Caco-2 (cell line): ENCODE data around the gene CEP131. TPM values are rescaled to one million over a fixed set of nuclear protein-coding genes. Genes with fewer than 3 reads are reported as not detected.

Source experiments
- BruUV-seq: library from RNA; stranded (reverse); fragments of 400-500 nt; replicated peaks from 2 replicates; lab custom pipeline; 2021; lab: Mats Ljungman, UMichigan
- CTCF ChIA-PET: fragments of 300-600 bp; sonication (Branson Sonifier 250); formaldehyde crosslinking; loops from one replicate; lab custom pipeline; 2022; ENCODE audit warnings: antibody characterized with exemption; lab: Charles Lee
- POLR2A ChIA-PET: fragments of 300-600 bp; sonication (Branson Sonifier 250); formaldehyde crosslinking; loops from one replicate; lab custom pipeline; 2022; ENCODE audit warnings: antibody characterized with exemption; lab: Charles Lee
- DNase-seq, 2 experiments: peaks; one replicate each; pipeline versions ENCODE4 v3.0.0 to v3.0.0-alpha.2; 2020 to 2022
- H3K27me3 ChIP-seq: replicated peaks from 2 replicates; pipeline ENCODE4 v1.6.0; 2011; ENCODE audit warnings: low read length; ENCODE audit not compliant: control insufficient read depth, insufficient read depth
- H3K36me3 ChIP-seq: 2 replicates; pipeline ENCODE4 v1.5.1; 2011; ENCODE audit warnings: low read length; ENCODE audit not compliant: control insufficient read depth, insufficient read depth
- H3K4me1 ChIP-seq: fragments of 250-450 bp; sonication (Bioruptor Pico); 2 replicates; pipeline ENCODE4 v1.5.1; 2020; ENCODE audit warnings: mild to moderate bottlenecking
- H3K4me3 ChIP-seq: 2 replicates; pipeline ENCODE4 v1.5.1; 2011; ENCODE audit warnings: low read depth, mild to moderate bottlenecking, control low read depth, low read length
- H3K9me3 ChIP-seq: fragments of 250-450 bp; sonication (Bioruptor Pico); 2 replicates; pipeline ENCODE4 v1.5.1; 2020; ENCODE audit warnings: mild to moderate bottlenecking, moderate library complexity
- H3K27ac Mint-ChIP-seq: one replicate; pipeline ENCODE4 v1.8.0; 2022; ENCODE audit warnings: mixed read lengths; ENCODE audit not compliant: unreplicated experiment
- H3K27me3 Mint-ChIP-seq: one replicate; pipeline ENCODE4 v1.8.0; 2022; ENCODE audit warnings: mixed read lengths; ENCODE audit not compliant: insufficient read depth, unreplicated experiment
- H3K36me3 Mint-ChIP-seq: one replicate; pipeline ENCODE4 v1.8.0; 2022; ENCODE audit warnings: mild to moderate bottlenecking, mixed read lengths; ENCODE audit not compliant: insufficient read depth, unreplicated experiment
- H3K4me1 Mint-ChIP-seq: one replicate; pipeline ENCODE4 v1.8.0; 2022; ENCODE audit warnings: low read depth, mixed read lengths; ENCODE audit not compliant: unreplicated experiment
- H3K4me3 Mint-ChIP-seq: one replicate; pipeline ENCODE4 v1.8.0; 2022; ENCODE audit warnings: mild to moderate bottlenecking, moderate library complexity, mixed read lengths; ENCODE audit not compliant: unreplicated experiment
- H3K9me3 Mint-ChIP-seq: one replicate; pipeline ENCODE4 v1.8.0; 2022; ENCODE audit warnings: mixed read lengths; ENCODE audit not compliant: unreplicated experiment
- intact Hi-C: fragments of 100-400 bp; cut with micrococcal nuclease; formaldehyde crosslinking; loops from one replicate; pipeline ENCODE4 v1.10.0; 2022; ENCODE audit not compliant: unreplicated experiment
- total RNA-seq: library from RNA; stranded (reverse); gene quantifications from 2 replicates; pipeline ENCODE4 v1.2.3, GENCODE V29; 2022
- TF ChIP-seq, protein P1 (sequence below), 2 experiments: fragments of 200-600 bp in 1 of 2; IDR thresholded peaks; 1 replicate in 1 of 2; 2 replicates in 1 of 2; pipeline versions ENCODE4 v1.5.1 to v1.8.0; 2011 to 2022; ENCODE audit warnings: antibody characterized with exemption in 1 of 2, control low read depth in 1 of 2, inconsistent platforms in 1 of 2, low read depth in 1 of 2, low read length in 1 of 2, mild to moderate bottlenecking in 1 of 2, moderate library complexity in 1 of 2; ENCODE audit not compliant: insufficient read depth in 1 of 2, severe bottlenecking in 1 of 2, unreplicated experiment in 1 of 2

CEP131 gene
- total RNA-seq, 1 experiment from 2014 or later, result 28.4 TPM

DNA sequence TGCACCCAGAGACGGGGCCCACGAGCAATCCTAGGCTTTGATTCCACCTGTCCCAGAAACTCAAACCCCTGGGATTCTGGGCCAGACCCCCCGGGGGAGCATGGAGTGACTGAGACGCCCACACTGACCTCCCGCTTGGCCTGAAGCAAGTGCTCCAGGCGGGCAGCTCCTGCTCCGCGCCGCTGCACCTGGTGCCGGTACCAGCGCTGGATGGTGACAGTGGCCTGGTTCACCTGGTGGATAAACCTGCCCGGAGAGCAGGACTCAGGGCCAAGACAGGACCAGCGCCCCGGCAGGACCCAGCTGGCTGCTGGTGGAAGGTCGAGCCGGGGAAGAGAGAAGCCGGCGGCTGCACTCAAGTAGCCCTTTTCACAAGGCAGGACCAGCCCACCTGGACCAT lies 22.6 kb downstream of the CEP131 start:
- H3K36me3 ChIP-seq, result no peaks in the 10 kb centered on the region
- no peak overlapping the region for H3K4me3 ChIP-seq
- Mint-ChIP-seq H3K4me3 (no peak overlapping the region), H3K4me1 (no peaks in the 10 kb centered on the region), H3K27me3 (no peaks in the 10 kb centered on the region), H3K9me3 (no peaks in the 10 kb centered on the region), H3K36me3 (peaks cover 6% of the 10 kb centered on the region), H3K27ac (no peak overlapping the region)
- POLR2A ChIA-PET, result interaction anchor here (0.7 kb wide), 1 partner anchor 199 kb away, joined by 3 read pairs; no protein-coding TSS in a partner anchor
- no peak for DNase-seq
- no peaks in the 10 kb centered on the region for H3K27me3 ChIP-seq
- no TSS peak for BruUV-seq
- no peaks in the 10 kb centered on the region for H3K9me3 ChIP-seq
- TF ChIP-seq, protein P1, sequence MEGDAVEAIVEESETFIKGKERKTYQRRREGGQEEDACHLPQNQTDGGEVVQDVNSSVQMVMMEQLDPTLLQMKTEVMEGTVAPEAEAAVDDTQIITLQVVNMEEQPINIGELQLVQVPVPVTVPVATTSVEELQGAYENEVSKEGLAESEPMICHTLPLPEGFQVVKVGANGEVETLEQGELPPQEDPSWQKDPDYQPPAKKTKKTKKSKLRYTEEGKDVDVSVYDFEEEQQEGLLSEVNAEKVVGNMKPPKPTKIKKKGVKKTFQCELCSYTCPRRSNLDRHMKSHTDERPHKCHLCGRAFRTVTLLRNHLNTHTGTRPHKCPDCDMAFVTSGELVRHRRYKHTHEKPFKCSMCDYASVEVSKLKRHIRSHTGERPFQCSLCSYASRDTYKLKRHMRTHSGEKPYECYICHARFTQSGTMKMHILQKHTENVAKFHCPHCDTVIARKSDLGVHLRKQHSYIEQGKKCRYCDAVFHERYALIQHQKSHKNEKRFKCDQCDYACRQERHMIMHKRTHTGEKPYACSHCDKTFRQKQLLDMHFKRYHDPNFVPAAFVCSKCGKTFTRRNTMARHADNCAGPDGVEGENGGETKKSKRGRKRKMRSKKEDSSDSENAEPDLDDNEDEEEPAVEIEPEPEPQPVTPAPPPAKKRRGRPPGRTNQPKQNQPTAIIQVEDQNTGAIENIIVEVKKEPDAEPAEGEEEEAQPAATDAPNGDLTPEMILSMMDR (IDR thresholded peaks at IDR 0.05; ENCODE audit: insufficient read depth in 1 of 2, low read depth in 1 of 2, low read length in 1 of 2, severe bottlenecking in 1 of 2, unreplicated experiment in 1 of 2), result no peak
- CTCF ChIA-PET, result interaction anchor here (0.5 to 1.2 kb wide), 8 partner anchors 8 to 323 kb away, joined by 3 to 16 read pairs (median 5); partner anchors contain the start of gene CEP131
- intact Hi-C loops, result no loop called here
- no peaks in the 10 kb centered on the region for H3K4me1 ChIP-seq

DNA sequence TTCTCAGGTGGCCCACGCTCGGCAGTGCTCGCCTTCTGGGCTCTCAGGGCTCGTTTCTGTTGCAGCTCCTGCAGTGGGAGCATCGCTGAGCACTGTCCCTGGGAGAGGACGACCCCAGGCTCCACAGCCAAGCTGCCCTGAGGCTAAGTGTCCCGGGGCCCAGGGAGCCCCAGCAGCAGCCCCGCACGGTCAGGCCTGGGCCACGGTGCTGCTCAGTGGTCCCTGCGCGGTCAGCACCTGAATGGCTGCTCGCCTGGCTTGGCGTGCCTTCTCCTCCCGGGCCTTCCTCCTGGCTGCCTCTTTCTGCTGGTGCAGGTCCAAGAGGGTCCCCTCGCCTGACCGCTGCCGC lies 23.3 kb downstream of the CEP131 start:
- Histone ChIP-seq H3K36me3 (no peaks in the 10 kb centered on the region), H3K4me1 (no peaks in the 10 kb centered on the region), H3K4me3 (no peak overlapping the region), H3K9me3 (no peaks in the 10 kb centered on the region), H3K27me3 (no peaks in the 10 kb centered on the region)
- Mint-ChIP-seq H3K4me1 (no peaks in the 10 kb centered on the region), H3K27me3 (no peaks in the 10 kb centered on the region), H3K4me3 (no peak overlapping the region), H3K36me3 (peaks cover 6% of the 10 kb centered on the region), H3K27ac (no peak overlapping the region), H3K9me3 (no peaks in the 10 kb centered on the region)
- DNase-seq, result no peak
- BruUV-seq, result no TSS peak
- TF ChIP-seq, protein P1 (IDR thresholded peaks at IDR 0.05; ENCODE audit: insufficient read depth in 1 of 2, low read depth in 1 of 2, low read length in 1 of 2, severe bottlenecking in 1 of 2, unreplicated experiment in 1 of 2), result no peak
- ChIA-PET CTCF (no interaction called here), POLR2A (no interaction called here)
- intact Hi-C loops, result no loop called here

DNA sequence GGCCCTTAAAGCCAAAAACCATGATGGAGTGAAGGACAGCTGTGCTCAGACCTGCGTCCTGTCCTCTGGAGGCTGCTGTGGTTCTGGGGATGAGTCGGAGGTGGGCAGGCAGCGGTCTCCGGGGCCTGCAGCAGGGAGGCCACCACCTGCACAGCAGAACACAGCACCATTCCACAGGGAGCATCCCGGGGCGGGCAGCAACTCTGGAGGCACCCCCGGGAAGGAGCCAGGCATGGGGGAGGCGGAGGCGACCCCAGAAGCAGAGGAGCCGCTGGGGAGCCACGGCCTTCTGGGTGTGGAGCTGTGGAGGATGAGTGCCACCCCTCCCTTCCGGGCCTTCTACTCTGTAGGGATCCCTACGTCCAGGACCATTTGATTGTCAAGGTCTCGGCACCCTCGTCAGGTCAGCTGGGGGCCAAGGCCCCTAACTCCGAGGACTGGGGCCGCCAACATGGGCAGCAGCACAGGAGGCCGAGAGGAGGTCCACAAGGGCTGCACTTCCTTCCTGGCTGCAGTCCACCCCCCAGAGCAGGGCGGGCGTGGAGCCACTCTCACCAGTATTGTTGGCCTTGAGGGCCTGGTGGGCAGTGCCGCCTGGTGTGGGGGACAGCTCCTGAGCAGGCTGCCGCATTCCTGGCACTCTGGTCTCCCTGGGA lies 23.8 kb downstream of the CEP131 start:
- no peaks in the 10 kb centered on the region for H3K9me3 Mint-ChIP-seq
- ChIA-PET CTCF (interaction anchor here (1.2 kb wide), 1 partner anchor 56 kb away, joined by 4 read pairs; no protein-coding TSS in a partner anchor), POLR2A (no interaction called here)
- peaks cover 6% of the 10 kb centered on the region for H3K36me3 Mint-ChIP-seq
- H3K4me1 ChIP-seq, result no peaks in the 10 kb centered on the region
- H3K4me3 Mint-ChIP-seq, result no peak overlapping the region
- H3K27me3 Mint-ChIP-seq, result no peaks in the 10 kb centered on the region
- no peak for DNase-seq
- H3K27me3 ChIP-seq, result no peaks in the 10 kb centered on the region
- no peak overlapping the region for H3K4me3 ChIP-seq
- H3K9me3 ChIP-seq, result no peaks in the 10 kb centered on the region
- no peaks in the 10 kb centered on the region for H3K36me3 ChIP-seq
- intact Hi-C loops, result no loop called here
- TF ChIP-seq, protein P1 (IDR thresholded peaks at IDR 0.05; ENCODE audit: insufficient read depth in 1 of 2, low read depth in 1 of 2, low read length in 1 of 2, severe bottlenecking in 1 of 2, unreplicated experiment in 1 of 2), result no peak
- no TSS peak for BruUV-seq
- H3K27ac Mint-ChIP-seq, result no peak overlapping the region
- H3K4me1 Mint-ChIP-seq, result no peaks in the 10 kb centered on the region
